GM23338 (cell line): ENCODE measurements around the gene AKT1S1. TPM values are rescaled to one million over a fixed set of nuclear protein-coding genes. Genes with fewer than 3 reads are reported as not detected.

Source experiments
- ATAC-seq: fragments of 200-7000 bp; cut with Tn5 transposase; 3 replicates; pipeline ENCODE4 v1.9.1; 2020
- DNase-seq: peaks from one replicate; pipeline ENCODE4 v3.0.0-alpha.2; 2015; ENCODE audit warnings: low spot score
- H2AFZ ChIP-seq: fragments of 200-600 bp; sonication (generic); 2 replicates; pipeline ENCODE4 v1.8.0; 2016; ENCODE audit warnings: antibody characterized with exemption, mild to moderate bottlenecking, moderate library complexity
- H3F3A ChIP-seq: fragments of 200-600 bp; sonication (generic); replicated peaks from 2 replicates; pipeline ENCODE4 v1.8.0; 2017; ENCODE audit warnings: antibody characterized with exemption, mixed run types, low read depth
- H3K27ac ChIP-seq: fragments of 200-600 bp; sonication (generic); 2 replicates; pipeline ENCODE4 v1.6.1; 2016; ENCODE audit warnings: low read depth
- H3K27me3 ChIP-seq: fragments of 200-600 bp; sonication (generic); 2 replicates; pipeline ENCODE4 v1.8.0; 2016; ENCODE audit warnings: mild to moderate bottlenecking, mixed run types, moderate library complexity; ENCODE audit not compliant: insufficient read depth
- H3K36me3 ChIP-seq: fragments of 200-600 bp; sonication (generic); 2 replicates; pipeline ENCODE4 v1.8.0; 2016; ENCODE audit warnings: mild to moderate bottlenecking; ENCODE audit not compliant: insufficient read depth
- H3K4me1 ChIP-seq: fragments of 200-600 bp; sonication (generic); 2 replicates; pipeline ENCODE4 v1.8.0; 2016; ENCODE audit warnings: mild to moderate bottlenecking, moderate library complexity; ENCODE audit not compliant: insufficient read depth
- H3K4me2 ChIP-seq: fragments of 200-600 bp; sonication (generic); 2 replicates; pipeline ENCODE4 v1.7.1; 2017; ENCODE audit warnings: mixed run types
- H3K4me3 ChIP-seq: fragments of 200-600 bp; sonication (generic); 2 replicates; pipeline ENCODE4 v1.6.1; 2016; ENCODE audit warnings: mixed run types
- H3K79me2 ChIP-seq: fragments of 200-600 bp; sonication (generic); replicated peaks from 2 replicates; pipeline ENCODE4 v1.8.0; 2017; ENCODE audit warnings: mild to moderate bottlenecking; ENCODE audit not compliant: insufficient read depth
- H3K9me2 ChIP-seq: fragments of 200-600 bp; sonication (generic); 2 replicates; pipeline ENCODE4 v1.8.0; 2017; ENCODE audit not compliant: insufficient read depth
- H4K20me1 ChIP-seq: fragments of 200-600 bp; sonication (generic); replicated peaks from 2 replicates; pipeline ENCODE4 v1.8.0; 2017; ENCODE audit warnings: mild to moderate bottlenecking; ENCODE audit not compliant: insufficient read depth
- H3K27ac Mint-ChIP-seq: 2 replicates; pipeline ENCODE4 v1.8.0; 2020; ENCODE audit warnings: inconsistent platforms, mild to moderate bottlenecking, moderate library complexity, mixed read lengths
- H3K27me3 Mint-ChIP-seq: 3 replicates; pipeline ENCODE4 v1.8.0; 2022; ENCODE audit warnings: low read depth, mild to moderate bottlenecking, moderate library complexity, mixed read lengths, inconsistent platforms; ENCODE audit not compliant: insufficient read depth, poor library complexity
- H3K36me3 Mint-ChIP-seq: 3 replicates; pipeline ENCODE4 v1.8.0; 2021; ENCODE audit warnings: low read depth, mild to moderate bottlenecking, inconsistent platforms, moderate library complexity, mixed read lengths
- H3K4me1 Mint-ChIP-seq: 3 replicates; pipeline ENCODE4 v1.8.0; 2020; ENCODE audit warnings: mild to moderate bottlenecking, inconsistent platforms, mixed read lengths
- H3K4me3 Mint-ChIP-seq: 3 replicates; pipeline ENCODE4 v1.8.0; 2021; ENCODE audit warnings: moderate library complexity, mild to moderate bottlenecking, inconsistent platforms, mixed read lengths
- H3K9me3 Mint-ChIP-seq: 3 replicates; pipeline ENCODE4 v1.8.0; 2020; ENCODE audit warnings: moderate library complexity, mild to moderate bottlenecking, inconsistent platforms, mixed read lengths
- CREB1 ChIP-seq: fragments of 250-450 bp; sonication (Bioruptor Pico); IDR thresholded peaks from 2 replicates; pipeline ENCODE4 v1.5.0; 2020; ENCODE audit warnings: low read depth, mild to moderate bottlenecking, moderate library complexity
- CTCF ChIP-seq, 2 experiments: fragments of 200-600 bp in 1 of 2; sonication (generic) in 1 of 2; conservative IDR thresholded peaks; 2 replicates each; pipeline versions ENCODE4 v1.5.1 to v1.6.1; 2016 to 2017; ENCODE audit warnings: antibody characterized with exemption in 2 of 2, low read depth in 2 of 2, mild to moderate bottlenecking in 2 of 2, moderate library complexity in 1 of 2
- ETS1 ChIP-seq: IDR thresholded peaks from 2 replicates; pipeline ENCODE4 v1.6.1; 2016; ENCODE audit warnings: antibody characterized with exemption
- EZH2 ChIP-seq: fragments of 200-600 bp; sonication (generic); IDR thresholded peaks from one replicate; pipeline ENCODE4 v1.8.0; 2017; ENCODE audit warnings: antibody characterized with exemption, mild to moderate bottlenecking, low read depth; ENCODE audit not compliant: unreplicated experiment
- EZH2phosphoT487 ChIP-seq: fragments of 200-600 bp; sonication (generic); IDR thresholded peaks from one replicate; pipeline ENCODE4 v1.8.1; 2018; ENCODE audit warnings: antibody characterized with exemption; ENCODE audit not compliant: unreplicated experiment
- JUNB ChIP-seq: IDR thresholded peaks from one replicate; pipeline ENCODE4 v1.6.1; 2016; ENCODE audit warnings: antibody characterized with exemption; ENCODE audit not compliant: unreplicated experiment
- NANOG ChIP-seq: IDR thresholded peaks from 2 replicates; pipeline ENCODE4 v1.6.1; 2016; ENCODE audit warnings: antibody characterized with exemption, borderline replicate concordance
- POLR2AphosphoS5 ChIP-seq: IDR thresholded peaks from 2 replicates; pipeline ENCODE4 v1.6.1; 2016; ENCODE audit warnings: antibody characterized with exemption, low read depth
- REST ChIP-seq: IDR thresholded peaks from one replicate; pipeline ENCODE4 v1.6.1; 2018; ENCODE audit warnings: antibody characterized with exemption; ENCODE audit not compliant: unreplicated experiment
- STAT1 ChIP-seq: IDR thresholded peaks from one replicate; pipeline ENCODE4 v1.6.1; 2016; ENCODE audit warnings: antibody characterized with exemption; ENCODE audit not compliant: unreplicated experiment
- ZNF114 ChIP-seq: fragments of 250-450 bp; sonication (Bioruptor Pico); IDR thresholded peaks from 2 replicates; pipeline ENCODE4 v1.5.0; 2020; ENCODE audit warnings: mild to moderate bottlenecking, moderate library complexity
- ZNF331 ChIP-seq: fragments of 250-450 bp; sonication (Bioruptor Pico); IDR thresholded peaks from 2 replicates; pipeline ENCODE4 v1.5.0; 2020; ENCODE audit warnings: low read depth, mild to moderate bottlenecking, moderate library complexity
- polyA plus RNA-seq: library from polyadenylated mRNA; unstranded; fragments of >200 nt; fragmentation: Nextera tagmentation; extraction: Ambion mirVana; gene quantifications from 2 replicates; pipeline ENCODE4 v1.2.1, GENCODE V29; 2016
- total RNA-seq: library from RNA; depleted of rRNA; stranded (reverse); fragments of >200 nt; shearing (Covaris generic); gene quantifications from 2 replicates; pipeline ENCODE4 v1.2.3, GENCODE V29; 2014
- TF ChIP-seq, protein P1 (sequence below): fragments of 250-450 bp; sonication (Bioruptor Pico); IDR thresholded peaks from 2 replicates; pipeline ENCODE4 v1.5.0; 2020; ENCODE audit warnings: mild to moderate bottlenecking, moderate library complexity

The AKT1S1 gene
- total and polyA plus RNA-seq, 2 experiments from 2014 or later: 21.5 to 28.6 TPM

GRCh38 chr19:49840321-49840720, 36.8 kb downstream of the AKT1S1 start:
- peaks cover 4% of the 10 kb centered on the region; the same call in 1 of the 2 replicates for H4K20me1 ChIP-seq
- H3K4me1 ChIP-seq: no peaks in the 10 kb centered on the region

More at GRCh38 chr19:49840321-49840720, 36.8 kb downstream of the AKT1S1 start:
- H2AFZ ChIP-seq: no peak overlapping the region
- H3K4me2 ChIP-seq: no peak overlapping the region
- 0 out of 2 replicates have a peak, but pooled peaks cover 3% of the 10 kb centered on the region for H3F3A ChIP-seq
- TF ChIP-seq ZNF331 (CRISPR knock-in tag) (no peak), EZH2phosphoT487 (no peak), ETS1 (no peak), CTCF (conservative IDR thresholded peaks at IDR 0.05; ENCODE audit: low read depth in 2 of 2) (no peak), CREB1 (CRISPR knock-in tag) (no peak), STAT1 (no peak), ZNF114 (no peak), JUNB (no peak), EZH2 (no peak), REST (no peak), NANOG (no peak), POLR2AphosphoS5 (no peak)
- TF ChIP-seq, protein P1, sequence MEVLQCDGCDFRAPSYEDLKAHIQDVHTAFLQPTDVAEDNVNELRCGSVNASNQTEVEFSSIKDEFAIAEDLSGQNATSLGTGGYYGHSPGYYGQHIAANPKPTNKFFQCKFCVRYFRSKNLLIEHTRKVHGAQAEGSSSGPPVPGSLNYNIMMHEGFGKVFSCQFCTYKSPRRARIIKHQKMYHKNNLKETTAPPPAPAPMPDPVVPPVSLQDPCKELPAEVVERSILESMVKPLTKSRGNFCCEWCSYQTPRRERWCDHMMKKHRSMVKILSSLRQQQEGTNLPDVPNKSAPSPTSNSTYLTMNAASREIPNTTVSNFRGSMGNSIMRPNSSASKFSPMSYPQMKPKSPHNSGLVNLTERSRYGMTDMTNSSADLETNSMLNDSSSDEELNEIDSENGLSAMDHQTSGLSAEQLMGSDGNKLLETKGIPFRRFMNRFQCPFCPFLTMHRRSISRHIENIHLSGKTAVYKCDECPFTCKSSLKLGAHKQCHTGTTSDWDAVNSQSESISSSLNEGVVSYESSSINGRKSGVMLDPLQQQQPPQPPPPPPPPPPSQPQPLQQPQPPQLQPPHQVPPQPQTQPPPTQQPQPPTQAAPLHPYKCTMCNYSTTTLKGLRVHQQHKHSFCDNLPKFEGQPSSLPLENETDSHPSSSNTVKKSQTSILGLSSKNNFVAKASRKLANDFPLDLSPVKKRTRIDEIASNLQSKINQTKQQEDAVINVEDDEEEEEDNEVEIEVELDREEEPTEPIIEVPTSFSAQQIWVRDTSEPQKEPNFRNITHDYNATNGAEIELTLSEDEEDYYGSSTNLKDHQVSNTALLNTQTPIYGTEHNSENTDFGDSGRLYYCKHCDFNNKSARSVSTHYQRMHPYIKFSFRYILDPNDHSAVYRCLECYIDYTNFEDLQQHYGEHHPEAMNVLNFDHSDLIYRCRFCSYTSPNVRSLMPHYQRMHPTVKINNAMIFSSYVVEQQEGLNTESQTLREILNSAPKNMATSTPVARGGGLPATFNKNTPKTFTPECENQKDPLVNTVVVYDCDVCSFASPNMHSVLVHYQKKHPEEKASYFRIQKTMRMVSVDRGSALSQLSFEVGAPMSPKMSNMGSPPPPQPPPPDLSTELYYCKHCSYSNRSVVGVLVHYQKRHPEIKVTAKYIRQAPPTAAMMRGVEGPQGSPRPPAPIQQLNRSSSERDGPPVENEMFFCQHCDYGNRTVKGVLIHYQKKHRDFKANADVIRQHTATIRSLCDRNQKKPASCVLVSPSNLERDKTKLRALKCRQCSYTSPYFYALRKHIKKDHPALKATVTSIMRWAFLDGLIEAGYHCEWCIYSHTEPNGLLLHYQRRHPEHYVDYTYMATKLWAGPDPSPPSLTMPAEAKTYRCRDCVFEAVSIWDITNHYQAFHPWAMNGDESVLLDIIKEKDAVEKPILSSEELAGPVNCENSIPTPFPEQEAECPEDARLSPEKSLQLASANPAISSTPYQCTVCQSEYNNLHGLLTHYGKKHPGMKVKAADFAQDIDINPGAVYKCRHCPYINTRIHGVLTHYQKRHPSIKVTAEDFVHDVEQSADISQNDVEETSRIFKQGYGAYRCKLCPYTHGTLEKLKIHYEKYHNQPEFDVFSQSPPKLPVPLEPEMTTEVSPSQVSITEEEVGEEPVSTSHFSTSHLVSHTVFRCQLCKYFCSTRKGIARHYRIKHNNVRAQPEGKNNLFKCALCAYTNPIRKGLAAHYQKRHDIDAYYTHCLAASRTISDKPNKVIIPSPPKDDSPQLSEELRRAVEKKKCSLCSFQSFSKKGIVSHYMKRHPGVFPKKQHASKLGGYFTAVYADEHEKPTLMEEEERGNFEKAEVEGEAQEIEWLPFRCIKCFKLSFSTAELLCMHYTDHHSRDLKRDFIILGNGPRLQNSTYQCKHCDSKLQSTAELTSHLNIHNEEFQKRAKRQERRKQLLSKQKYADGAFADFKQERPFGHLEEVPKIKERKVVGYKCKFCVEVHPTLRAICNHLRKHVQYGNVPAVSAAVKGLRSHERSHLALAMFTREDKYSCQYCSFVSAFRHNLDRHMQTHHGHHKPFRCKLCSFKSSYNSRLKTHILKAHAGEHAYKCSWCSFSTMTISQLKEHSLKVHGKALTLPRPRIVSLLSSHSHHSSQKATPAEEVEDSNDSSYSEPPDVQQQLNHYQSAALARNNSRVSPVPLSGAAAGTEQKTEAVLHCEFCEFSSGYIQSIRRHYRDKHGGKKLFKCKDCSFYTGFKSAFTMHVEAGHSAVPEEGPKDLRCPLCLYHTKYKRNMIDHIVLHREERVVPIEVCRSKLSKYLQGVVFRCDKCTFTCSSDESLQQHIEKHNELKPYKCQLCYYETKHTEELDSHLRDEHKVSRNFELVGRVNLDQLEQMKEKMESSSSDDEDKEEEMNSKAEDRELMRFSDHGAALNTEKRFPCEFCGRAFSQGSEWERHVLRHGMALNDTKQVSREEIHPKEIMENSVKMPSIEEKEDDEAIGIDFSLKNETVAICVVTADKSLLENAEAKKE (CRISPR knock-in tag): no peak
- ATAC-seq (no peak; the same call in 2 of the 3 replicates), DNase-seq (no peak)
- H3K36me3 ChIP-seq: no peaks in the 10 kb centered on the region
- H3K27ac ChIP-seq: peak overlapping the region; percentile 50; the same call in 1 of the 2 replicates
- H3K27me3 ChIP-seq: no peaks in the 10 kb centered on the region
- no peaks in the 10 kb centered on the region for H3K9me2 ChIP-seq
- no peaks in the 10 kb centered on the region for H3K79me2 ChIP-seq
- Mint-ChIP-seq H3K27me3 (peaks cover 15% of the 10 kb centered on the region), H3K4me3 (no peak overlapping the region), H3K9me3 (no peaks in the 10 kb centered on the region), H3K36me3 (peaks cover 37% of the 10 kb centered on the region), H3K27ac (no peak overlapping the region; the same call in 1 of the 2 replicates), H3K4me1 (peaks cover 6% of the 10 kb centered on the region)
- no peak overlapping the region for H3K4me3 ChIP-seq
